Suprapubic skin (tissue), 4 donors: Measurements from ENCODE around the gene PON1.

Source experiments
- CTCF ChIP-seq, 2 donors: fragments of 200-600 bp in 1 of 2; fragments of 450-650 bp in 1 of 2; sonication (generic) in 1 of 2; IDR thresholded peaks; one replicate each; pipeline ENCODE4 v1.5.1; 2016 to 2019; ENCODE audit warnings: antibody characterized with exemption in 2 of 2, mild to moderate bottlenecking in 1 of 2, moderate library complexity in 1 of 2
- EP300 ChIP-seq: sonication (generic); formaldehyde crosslinking; IDR thresholded peaks from one replicate; pipeline ENCODE4 v1.6.1; 2017; ENCODE audit warnings: antibody characterized with exemption
- POLR2A ChIP-seq, 2 donors: fragments of 450-650 bp; IDR thresholded peaks; one replicate each; pipeline ENCODE4 v1.6.1; 2017; ENCODE audit warnings: antibody characterized with exemption in 2 of 2, mild to moderate bottlenecking in 2 of 2, moderate library complexity in 2 of 2
- POLR2AphosphoS5 ChIP-seq, 3 donors: sonication (generic); formaldehyde crosslinking; IDR thresholded peaks; one replicate each; pipeline ENCODE4 v1.6.1; 2017; ENCODE audit warnings: antibody characterized with exemption in 3 of 3

- no peak for TF ChIP-seq CTCF (IDR thresholded peaks at IDR 0.05)
- TF ChIP-seq POLR2AphosphoS5 (IDR thresholded peaks at IDR 0.05) = no peak
- no peak for TF ChIP-seq EP300
- no peak for TF ChIP-seq POLR2A (IDR thresholded peaks at IDR 0.05)
Observed at GRCh38 chr7:95338832-95339231, 14.5 kb upstream of the PON1 start.
